ENCODE measurements around the gene HUS1B. TPM values are rescaled to one million over a fixed set of nuclear protein-coding genes. Genes with fewer than 3 reads are reported as not detected.

HUS1B gene
- total and polyA plus RNA-seq, 9 of the 15 experiments (the other 6 are each of a cell fraction or from before 2014, with no cell fraction given), result 0.16 to 1.4 (median 0.38) TPM; not detected in 1

DNA sequence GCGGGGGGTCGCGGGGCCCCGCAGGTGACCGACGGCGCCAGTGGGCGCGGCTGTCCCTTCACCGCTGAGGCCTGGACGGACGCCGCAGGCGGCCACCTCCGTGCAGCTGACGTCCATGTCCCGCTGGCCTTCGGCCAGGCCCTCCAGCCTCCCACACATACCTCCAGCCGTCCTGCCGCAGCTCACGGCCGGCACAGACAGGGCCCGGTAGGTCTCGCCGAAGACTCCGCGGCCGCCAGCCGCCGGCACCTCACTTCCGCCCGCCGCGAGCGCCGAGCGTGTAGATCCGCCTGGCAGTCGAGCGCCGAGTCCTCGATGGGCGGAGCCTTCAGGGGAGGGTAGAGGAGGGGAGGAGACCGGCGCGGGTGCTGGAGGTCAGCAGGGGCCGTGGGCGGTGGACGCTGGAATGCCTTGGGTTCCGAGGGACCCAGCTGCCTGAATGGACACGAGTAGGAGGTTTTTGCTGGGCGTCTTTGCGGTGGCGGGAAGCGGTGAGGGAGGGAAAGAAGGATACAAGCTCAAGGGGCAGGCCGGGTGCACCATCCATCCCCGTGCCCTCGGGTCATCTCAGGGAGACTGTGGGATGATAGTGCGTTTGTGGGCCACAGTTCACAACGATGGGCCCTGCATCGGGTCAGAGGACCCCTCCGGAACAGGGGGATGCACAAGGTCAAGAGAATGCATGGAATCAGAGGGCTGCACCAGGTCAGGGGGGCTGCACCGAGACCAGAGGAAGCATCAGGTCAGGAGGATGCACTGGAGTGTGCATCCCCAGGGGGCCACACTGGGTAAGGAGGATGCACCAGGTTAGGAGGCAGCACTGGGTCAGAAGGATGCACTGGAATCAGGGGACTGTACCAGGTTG lies 36.2 kb upstream of the HUS1B start, which contains the start of gene EXOC2 (continued):
- no peak for TF ChIP-seq MAFG (tag; conservative IDR thresholded peaks at IDR 0.05)
- peak; percentile 89 for TF ChIP-seq NFIC (IDR thresholded peaks at IDR 0.05)
- 0 out of 2 replicates have a peak, but pooled peaks have one; percentile 51 for TF ChIP-seq SAFB (IDR thresholded peaks at IDR 0.05; ENCODE audit: borderline replicate concordance, low read depth, low read length)
- TF ChIP-seq, protein P1, sequence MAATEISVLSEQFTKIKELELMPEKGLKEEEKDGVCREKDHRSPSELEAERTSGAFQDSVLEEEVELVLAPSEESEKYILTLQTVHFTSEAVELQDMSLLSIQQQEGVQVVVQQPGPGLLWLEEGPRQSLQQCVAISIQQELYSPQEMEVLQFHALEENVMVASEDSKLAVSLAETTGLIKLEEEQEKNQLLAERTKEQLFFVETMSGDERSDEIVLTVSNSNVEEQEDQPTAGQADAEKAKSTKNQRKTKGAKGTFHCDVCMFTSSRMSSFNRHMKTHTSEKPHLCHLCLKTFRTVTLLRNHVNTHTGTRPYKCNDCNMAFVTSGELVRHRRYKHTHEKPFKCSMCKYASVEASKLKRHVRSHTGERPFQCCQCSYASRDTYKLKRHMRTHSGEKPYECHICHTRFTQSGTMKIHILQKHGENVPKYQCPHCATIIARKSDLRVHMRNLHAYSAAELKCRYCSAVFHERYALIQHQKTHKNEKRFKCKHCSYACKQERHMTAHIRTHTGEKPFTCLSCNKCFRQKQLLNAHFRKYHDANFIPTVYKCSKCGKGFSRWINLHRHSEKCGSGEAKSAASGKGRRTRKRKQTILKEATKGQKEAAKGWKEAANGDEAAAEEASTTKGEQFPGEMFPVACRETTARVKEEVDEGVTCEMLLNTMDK (IDR thresholded peaks at IDR 0.05; ENCODE audit: borderline replicate concordance, insufficient read depth, low read depth, low read length, poor library complexity, severe bottlenecking), result no peak
- TF ChIP-seq ZKSCAN3 (CRISPR knock-in tag; IDR thresholded peaks at IDR 0.05), result no peak
- TF ChIP-seq IRF2 (CRISPR knock-in tag; IDR thresholded peaks at IDR 0.05), result no peak
- TF ChIP-seq, protein P2, sequence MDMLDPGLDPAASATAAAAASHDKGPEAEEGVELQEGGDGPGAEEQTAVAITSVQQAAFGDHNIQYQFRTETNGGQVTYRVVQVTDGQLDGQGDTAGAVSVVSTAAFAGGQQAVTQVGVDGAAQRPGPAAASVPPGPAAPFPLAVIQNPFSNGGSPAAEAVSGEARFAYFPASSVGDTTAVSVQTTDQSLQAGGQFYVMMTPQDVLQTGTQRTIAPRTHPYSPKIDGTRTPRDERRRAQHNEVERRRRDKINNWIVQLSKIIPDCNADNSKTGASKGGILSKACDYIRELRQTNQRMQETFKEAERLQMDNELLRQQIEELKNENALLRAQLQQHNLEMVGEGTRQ (CRISPR knock-in tag; IDR thresholded peaks at IDR 0.05), result no peak
- TF ChIP-seq, protein P3, sequence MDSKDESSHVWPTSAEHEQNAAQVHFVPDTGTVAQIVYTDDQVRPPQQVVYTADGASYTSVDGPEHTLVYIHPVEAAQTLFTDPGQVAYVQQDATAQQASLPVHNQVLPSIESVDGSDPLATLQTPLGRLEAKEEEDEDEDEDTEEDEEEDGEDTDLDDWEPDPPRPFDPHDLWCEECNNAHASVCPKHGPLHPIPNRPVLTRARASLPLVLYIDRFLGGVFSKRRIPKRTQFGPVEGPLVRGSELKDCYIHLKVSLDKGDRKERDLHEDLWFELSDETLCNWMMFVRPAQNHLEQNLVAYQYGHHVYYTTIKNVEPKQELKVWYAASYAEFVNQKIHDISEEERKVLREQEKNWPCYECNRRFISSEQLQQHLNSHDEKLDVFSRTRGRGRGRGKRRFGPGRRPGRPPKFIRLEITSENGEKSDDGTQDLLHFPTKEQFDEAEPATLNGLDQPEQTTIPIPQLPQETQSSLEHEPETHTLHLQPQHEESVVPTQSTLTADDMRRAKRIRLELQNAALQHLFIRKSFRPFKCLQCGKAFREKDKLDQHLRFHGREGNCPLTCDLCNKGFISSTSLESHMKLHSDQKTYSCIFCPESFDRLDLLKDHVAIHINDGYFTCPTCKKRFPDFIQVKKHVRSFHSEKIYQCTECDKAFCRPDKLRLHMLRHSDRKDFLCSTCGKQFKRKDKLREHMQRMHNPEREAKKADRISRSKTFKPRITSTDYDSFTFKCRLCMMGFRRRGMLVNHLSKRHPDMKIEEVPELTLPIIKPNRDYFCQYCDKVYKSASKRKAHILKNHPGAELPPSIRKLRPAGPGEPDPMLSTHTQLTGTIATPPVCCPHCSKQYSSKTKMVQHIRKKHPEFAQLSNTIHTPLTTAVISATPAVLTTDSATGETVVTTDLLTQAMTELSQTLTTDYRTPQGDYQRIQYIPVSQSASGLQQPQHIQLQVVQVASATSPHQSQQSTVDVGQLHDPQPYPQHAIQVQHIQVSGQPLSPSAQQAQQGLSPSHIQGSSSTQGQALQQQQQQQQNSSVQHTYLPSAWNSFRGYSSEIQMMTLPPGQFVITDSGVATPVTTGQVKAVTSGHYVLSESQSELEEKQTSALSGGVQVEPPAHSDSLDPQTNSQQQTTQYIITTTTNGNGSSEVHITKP (IDR thresholded peaks at IDR 0.05; ENCODE audit: partially characterized antibody), result peak; percentile 20
- TF ChIP-seq HNRNPH1 (optimal IDR thresholded peaks at IDR 0.05; ENCODE audit: low read depth, low read length), result no peak
- 0 out of 2 replicates have a peak, but pooled peaks have one; percentile 1 for TF ChIP-seq NFE2 (IDR thresholded peaks at IDR 0.05; ENCODE audit: low read depth)
- TF ChIP-seq GABPB1 (CRISPR knock-in tag; IDR thresholded peaks at IDR 0.05), result peak; percentile 98
- TF ChIP-seq TCFL5 (CRISPR knock-in tag; conservative IDR thresholded peaks at IDR 0.05), result no peak
- peak; percentile 77 for TF ChIP-seq C11orf30 (IDR thresholded peaks at IDR 0.05; ENCODE audit: low read depth)
- peak; percentile 86 for TF ChIP-seq SPI1 (IDR thresholded peaks at IDR 0.05; ENCODE audit: borderline replicate concordance, low read depth, low read length)
- no peak for TF ChIP-seq PRPF4 (IDR thresholded peaks at IDR 0.05; ENCODE audit: insufficient read depth, low read depth, low read length, poor library complexity, severe bottlenecking)
- TF ChIP-seq NR2C2 (CRISPR knock-in tag; IDR thresholded peaks at IDR 0.05), result peak; percentile 78
- peak; percentile 71 for TF ChIP-seq NR2C2 (tag; IDR thresholded peaks at IDR 0.05)
- peak; percentile 74; the same call in 1 of the 2 replicates for TF ChIP-seq ERF (CRISPR knock-in tag; IDR thresholded peaks at IDR 0.05)
- no peak for TF ChIP-seq SP2 (IDR thresholded peaks at IDR 0.05; ENCODE audit: extremely low read depth, low read depth, low read length, poor library complexity, severe bottlenecking)
